Cardiac muscle cell (in vitro differentiated cells and primary cell): ENCODE results near the gene DEF6. TPM values are rescaled to one million over a fixed set of nuclear protein-coding genes. Genes with fewer than 3 reads are reported as not detected.

Experiments
- DNase-seq, 2 donors: peaks; one replicate each; pipeline versions ENCODE4 v3.0.0 to v3.0.0-alpha.2; 2010 to 2017; ENCODE audit warnings: low read depth in 1 of 2, low spot score in 1 of 2
- H3K27ac ChIP-seq: fragments of 200-600 bp; sonication (generic); 2 replicates; pipeline ENCODE4 v1.5.1; 2016
- H3K27me3 ChIP-seq: fragments of 200-600 bp; sonication (generic); 2 replicates; pipeline ENCODE4 v1.6.0; 2016; ENCODE audit warnings: control low read depth
- H3K36me3 ChIP-seq: fragments of 200-600 bp; sonication (generic); 2 replicates; pipeline ENCODE4 v1.5.1; 2016; ENCODE audit warnings: control low read depth
- H3K4me1 ChIP-seq: fragments of 200-600 bp; sonication (generic); 2 replicates; pipeline ENCODE4 v1.8.1; 2017; ENCODE audit warnings: low read depth, mild to moderate bottlenecking, mixed run types
- H3K4me3 ChIP-seq: fragments of 200-600 bp; sonication (generic); 2 replicates; pipeline ENCODE4 v1.5.1; 2016; ENCODE audit warnings: mild to moderate bottlenecking
- H3K9me3 ChIP-seq: fragments of 200-600 bp; sonication (generic); 2 replicates; pipeline ENCODE4 v1.5.1; 2017; ENCODE audit warnings: low read depth, mild to moderate bottlenecking, control low read depth
- CTCF ChIP-seq: IDR thresholded peaks from 2 replicates; pipeline ENCODE4 v1.5.1; 2012; ENCODE audit warnings: low read depth, mild to moderate bottlenecking, low read length
- polyA plus RNA-seq: library from polyadenylated mRNA; unstranded; fragments of >200 nt; fragmentation: Nextera tagmentation; extraction: Ambion mirVana; gene quantifications from 2 replicates; pipeline ENCODE4 v1.2.1, GENCODE V29; 2016
- total RNA-seq: library from RNA; depleted of rRNA; stranded (reverse); fragments of >200 nt; gene quantifications from 2 replicates; pipeline ENCODE4 v1.2.3, GENCODE V29; 2016

The DEF6 gene
- total and polyA plus RNA-seq, 2 experiments from 2014 or later, result 2.3 to 9.2 TPM

GRCh38 chr6:35357677-35358076 lies 60.1 kb downstream of the DEF6 start:
- no peak overlapping the region for H3K27ac ChIP-seq
- no peaks in the 10 kb centered on the region for H3K27me3 ChIP-seq
- H3K4me1 ChIP-seq, result peaks cover 10% of the 10 kb centered on the region
- TF ChIP-seq CTCF, result no peak
- no peak for DNase-seq
- no peaks in the 10 kb centered on the region for H3K9me3 ChIP-seq
- H3K36me3 ChIP-seq, result peaks cover 9% of the 10 kb centered on the region
- H3K4me3 ChIP-seq, result no peak overlapping the region

DNA sequence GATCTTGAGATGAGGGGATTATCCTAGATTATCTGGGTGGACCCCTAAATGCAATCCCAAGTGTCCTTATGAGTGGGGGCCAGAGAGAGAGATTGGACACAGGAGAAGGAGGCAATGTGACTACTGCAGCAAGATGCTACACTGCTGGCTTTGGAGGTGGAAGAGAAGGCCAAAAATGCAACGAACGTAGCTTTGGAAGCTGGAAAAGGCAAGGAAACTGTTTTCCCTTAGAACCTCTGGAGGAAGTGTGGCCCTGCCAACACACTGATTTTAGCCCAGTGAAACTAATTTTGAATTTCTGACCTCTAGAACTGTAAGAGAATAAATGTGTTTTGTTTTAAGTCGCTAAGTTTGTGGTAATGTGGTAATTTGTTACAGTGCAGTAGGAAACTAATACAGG lies 60.5 kb downstream of the DEF6 start:
- Histone ChIP-seq H3K27me3 (no peaks in the 10 kb centered on the region), H3K9me3 (no peaks in the 10 kb centered on the region), H3K36me3 (peaks cover 5% of the 10 kb centered on the region), H3K4me1 (peaks cover 14% of the 10 kb centered on the region), H3K27ac (no peak overlapping the region), H3K4me3 (no peak overlapping the region)
- DNase-seq, result no peak
- TF ChIP-seq CTCF, result no peak

GRCh38 chr6:35359346-35359743 lies 61.7 kb downstream of the DEF6 start:
- H3K9me3 ChIP-seq, result no peaks in the 10 kb centered on the region
- H3K4me1 ChIP-seq, result peaks cover 23% of the 10 kb centered on the region
- H3K4me3 ChIP-seq, result no peak overlapping the region
- no peak for TF ChIP-seq CTCF
- peak overlapping the region; percentile 61 for H3K27ac ChIP-seq
- no peaks in the 10 kb centered on the region for H3K27me3 ChIP-seq
- no peak for DNase-seq
- no peaks in the 10 kb centered on the region for H3K36me3 ChIP-seq

DNA sequence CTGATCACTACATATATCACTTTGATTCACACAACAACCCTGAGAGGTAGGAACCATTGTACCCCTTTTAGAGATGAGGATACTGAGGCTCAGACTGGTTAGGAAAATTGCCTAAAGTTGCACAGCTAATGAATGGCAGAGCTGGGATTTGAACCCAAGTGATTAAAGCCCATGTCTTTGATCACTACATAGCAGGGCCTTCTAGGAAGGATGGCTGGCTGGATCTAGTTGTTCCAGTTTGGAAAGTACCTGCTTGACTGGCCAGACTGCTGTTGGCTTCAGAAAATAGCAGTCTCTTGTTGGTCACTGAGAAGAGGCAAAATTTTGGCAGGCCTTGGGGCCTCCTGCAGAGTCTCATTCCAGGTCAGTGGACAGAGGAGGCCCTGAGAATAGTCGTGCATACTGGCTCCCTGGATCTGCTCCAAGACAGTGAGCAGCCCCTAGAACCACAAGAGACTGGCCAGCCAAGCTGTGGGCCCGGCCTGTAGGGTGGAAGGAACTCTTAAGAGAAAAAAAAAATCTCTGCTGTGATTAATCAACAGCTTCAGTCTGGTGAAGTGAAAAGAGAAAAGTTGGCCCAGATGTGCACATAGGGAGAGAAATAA lies 62.2 kb downstream of the DEF6 start:
- Histone ChIP-seq H3K27me3 (no peaks in the 10 kb centered on the region), H3K27ac (peak overlapping the region; percentile 61), H3K4me1 (peaks cover 23% of the 10 kb centered on the region)

DNA sequence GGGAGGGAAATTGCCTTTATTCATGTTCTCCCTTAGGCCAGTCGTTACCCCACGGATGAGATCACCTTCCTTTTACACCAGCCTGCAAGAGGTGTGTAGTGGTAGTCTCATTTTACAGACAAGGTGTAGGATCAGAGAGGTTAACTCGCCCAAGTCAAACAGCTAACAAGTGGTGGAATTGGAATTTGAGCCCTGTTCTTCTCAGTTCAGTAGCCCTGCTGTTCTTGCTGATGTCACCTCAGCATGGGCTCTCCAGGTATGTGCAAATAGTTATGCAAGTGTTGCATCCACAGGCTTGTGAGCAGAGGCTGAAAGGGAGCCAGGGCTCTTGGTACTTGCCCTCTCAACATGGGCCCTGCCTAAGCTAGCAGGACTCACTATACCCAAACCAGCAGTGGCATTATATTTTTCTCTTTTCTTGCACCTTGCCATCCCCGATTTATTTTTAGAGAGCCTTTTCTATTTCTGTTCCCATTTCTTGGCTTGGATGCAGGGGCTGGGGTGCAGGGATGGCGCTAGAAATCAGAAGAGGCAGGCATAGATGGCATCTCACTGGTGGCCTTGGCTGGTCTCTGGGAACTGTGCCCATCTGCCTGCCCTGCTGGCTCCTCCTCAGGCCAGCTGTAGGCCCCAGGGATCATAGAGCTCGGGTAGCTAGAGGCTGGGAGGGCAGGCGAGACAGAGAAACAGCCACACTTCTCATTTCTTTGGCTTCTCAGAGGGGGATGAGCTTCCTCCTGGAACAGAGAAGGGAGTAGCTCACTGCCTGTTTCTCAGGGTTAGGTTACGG lies 62.9 kb downstream of the DEF6 start:
- no peak overlapping the region for H3K4me3 ChIP-seq
- H3K9me3 ChIP-seq, result no peaks in the 10 kb centered on the region
- H3K4me1 ChIP-seq, result peaks cover 23% of the 10 kb centered on the region
- H3K36me3 ChIP-seq, result no peaks in the 10 kb centered on the region
- peak in 1 of 2 donors; percentile 40 for DNase-seq
- no peaks in the 10 kb centered on the region for H3K27me3 ChIP-seq
- TF ChIP-seq CTCF, result no peak
- peak overlapping the region; percentile 64 for H3K27ac ChIP-seq

More for the DNA sequence above, 62.2 kb downstream of the DEF6 start:
- Histone ChIP-seq H3K36me3 (no peaks in the 10 kb centered on the region), H3K4me3 (no peak overlapping the region), H3K9me3 (no peaks in the 10 kb centered on the region)
- no peak for TF ChIP-seq CTCF
- peak; percentile 28 to 97 for DNase-seq
